GM12878 (cell line): Measurements from ENCODE around the gene LAMA5. TPM values are rescaled to one million over a fixed set of nuclear protein-coding genes. Genes with fewer than 3 reads are reported as not detected.
A peak's percentile ranks its signal among the peaks of the same experiment; 100 is the strongest.

Source experiments
- ATF2 ChIP-seq: IDR thresholded peaks from 2 replicates; pipeline ENCODE4 v1.6.1; 2012; ENCODE audit warnings: low read length, inconsistent platforms
- ATF7 ChIP-seq: fragments of 450-650 bp; IDR thresholded peaks from 2 replicates; pipeline ENCODE4 v1.6.1; 2016; ENCODE audit warnings: low read depth, mild to moderate bottlenecking
- CREM ChIP-seq: IDR thresholded peaks from 2 replicates; pipeline ENCODE4 v1.6.1; 2014; ENCODE audit warnings: antibody characterized with exemption, low read depth
- EED ChIP-seq: sonication (generic); IDR thresholded peaks from 2 replicates; pipeline ENCODE4 v1.6.1; 2016; ENCODE audit warnings: antibody characterized with exemption, low read depth
- IKZF1 ChIP-seq: fragments of 450-650 bp; conservative IDR thresholded peaks from 2 replicates; pipeline ENCODE4 v1.6.1; 2017; ENCODE audit warnings: antibody characterized with exemption, mild to moderate bottlenecking
- JUNB ChIP-seq: IDR thresholded peaks from 2 replicates; pipeline ENCODE4 v1.6.1; 2016; ENCODE audit warnings: antibody characterized with exemption, mild to moderate bottlenecking
- MTA2 ChIP-seq: fragments of 450-650 bp; IDR thresholded peaks from 2 replicates; pipeline ENCODE4 v1.6.1; 2016; ENCODE audit warnings: low read depth, mild to moderate bottlenecking, moderate library complexity
- NFIC ChIP-seq: IDR thresholded peaks from 2 replicates; pipeline ENCODE4 v1.6.1; 2012; ENCODE audit warnings: low read depth, mild to moderate bottlenecking, inconsistent platforms, low read length, moderate library complexity
- POLR2A ChIP-seq: IDR thresholded peaks from 2 replicates; pipeline ENCODE4 v1.6.1; 2011; ENCODE audit warnings: low read depth, mild to moderate bottlenecking, low read length
- RELB ChIP-seq: fragments of 450-650 bp; IDR thresholded peaks from 2 replicates; pipeline ENCODE4 v1.6.1; 2017; ENCODE audit warnings: low read depth, mild to moderate bottlenecking, moderate library complexity
- SMAD1 ChIP-seq: fragments of 450-650 bp; IDR thresholded peaks from 2 replicates; pipeline ENCODE4 v1.6.1; 2018; ENCODE audit warnings: mild to moderate bottlenecking, low read depth; ENCODE audit not compliant: partially characterized antibody
- TCF3 ChIP-seq: IDR thresholded peaks from 2 replicates; pipeline ENCODE4 v1.6.1; 2012; ENCODE audit warnings: low read depth, mild to moderate bottlenecking, low read length, borderline replicate concordance; ENCODE audit not compliant: insufficient read depth
- ZNF24 ChIP-seq: fragments of 450-650 bp; IDR thresholded peaks from 2 replicates; pipeline ENCODE4 v1.6.1; 2017; ENCODE audit warnings: antibody characterized with exemption, mild to moderate bottlenecking
- polyA plus RNA-seq, 11 experiments: library from polyadenylated mRNA; depleted of rRNA in 4 of 11; unstranded in 6 of 11; stranded (reverse) in 5 of 11; fragments of >200 nt; fragmentation: Nextera tagmentation in 4 of 11; fragmentation: Illumina TruSeq in 1 of 11; extraction: Ambion mirVana in 4 of 11; extraction: Trizol in 1 of 11; gene quantifications; 1 replicate in 1 of 11; 2 replicates in 10 of 11; pipeline versions ENCODE4 v1.2.1 to v1.2.3, GENCODE V29; 2011 to 2016; ENCODE audit warnings: inconsistent platforms in 2 of 11, missing spikeins in 2 of 11, low read depth in 1 of 11
- total RNA-seq, 4 experiments: library from RNA; depleted of rRNA in 3 of 4; stranded (reverse); fragments of >200 nt in 3 of 4; fragmentation: Illumina TruSeq in 1 of 4; extraction: Trizol in 1 of 4; gene quantifications; 2 replicates each; pipeline versions ENCODE4 v1.2.1 to v1.2.3, GENCODE V29; 2013 to 2021

The LAMA5 gene
- total and polyA plus RNA-seq, 10 of the 15 experiments (the other 5 are each of a cell fraction or from before 2014, with no cell fraction given) = 0.09 to 3.1 (median 1.6) TPM; not detected in 3

- 0 out of 2 replicates have a peak, but pooled peaks have one; percentile 49 for TF ChIP-seq POLR2A
- TF ChIP-seq CREM = no peak
- TF ChIP-seq ATF7 = peak; percentile 66; the same call in 1 of the 2 replicates
- TF ChIP-seq MTA2 = peak; percentile 32; the same call in 1 of the 2 replicates
- TF ChIP-seq SMAD1 = no peak
- 0 out of 2 replicates have a peak, but pooled peaks have one; percentile 40 for TF ChIP-seq ATF2
- 0 out of 2 replicates have a peak, but pooled peaks have one; percentile 16 for TF ChIP-seq TCF3
- no peak for TF ChIP-seq JUNB
- no peak for TF ChIP-seq ZNF24
- peak; percentile 30; the same call in 1 of the 2 replicates for TF ChIP-seq IKZF1
- 0 out of 2 replicates have a peak, but pooled peaks have one; percentile 25 for TF ChIP-seq NFIC
- 0 out of 2 replicates have a peak, but pooled peaks have one; percentile 49 for TF ChIP-seq EED
- TF ChIP-seq RELB = peak; percentile 48; the same call in 1 of the 2 replicates
Measured at GRCh38 chr20:62339647-62340062, 27.5 kb downstream of the LAMA5 start (continued).
